ENCODE results near the gene TXNDC11. TPM values are rescaled to one million over a fixed set of nuclear protein-coding genes. Genes with fewer than 3 reads are reported as not detected.

Gene TXNDC11
- total RNA-seq, 1 donor from 2014 or later: 39.7 TPM

GRCh38 chr16:11783319-11784037, 40.8 kb upstream of the TXNDC11 start:
- peak overlapping the region; percentile 96 for H3K27ac Mint-ChIP-seq (ENCODE audit: unreplicated experiment)
- H3K4me1 Mint-ChIP-seq (ENCODE audit: low read depth): peaks cover 70% of the 10 kb centered on the region
- peaks cover 9% of the 10 kb centered on the region for H3K36me3 Mint-ChIP-seq (ENCODE audit: low read depth)
- H3K4me3 Mint-ChIP-seq (ENCODE audit: unreplicated experiment): peak overlapping the region; percentile 54
- H3K27me3 Mint-ChIP-seq (ENCODE audit: low read depth): no peaks in the 10 kb centered on the region
- no peaks in the 10 kb centered on the region for H3K9me3 Mint-ChIP-seq (ENCODE audit: low read depth)
- DNase-seq (ENCODE audit: low spot score): no peak
- no peak for TF ChIP-seq CTCF (IDR thresholded peaks at IDR 0.05)

- Mint-ChIP-seq H3K4me1 (ENCODE audit: low read depth) (peaks cover 59% of the 10 kb centered on the region), H3K36me3 (ENCODE audit: low read depth) (peaks cover 5% of the 10 kb centered on the region), H3K27me3 (ENCODE audit: low read depth) (no peaks in the 10 kb centered on the region), H3K27ac (ENCODE audit: unreplicated experiment) (peak overlapping the region; percentile 96), H3K9me3 (ENCODE audit: low read depth) (no peaks in the 10 kb centered on the region), H3K4me3 (ENCODE audit: unreplicated experiment) (peak overlapping the region; percentile 54)
- TF ChIP-seq CTCF (IDR thresholded peaks at IDR 0.05): no peak
- no peak for DNase-seq (ENCODE audit: low spot score)
Measured at GRCh38 chr16:11781773-11782172, 39.1 kb upstream of the TXNDC11 start.

- peaks cover 52% of the 10 kb centered on the region for H3K4me1 Mint-ChIP-seq (ENCODE audit: low read depth)
- peaks cover 5% of the 10 kb centered on the region for H3K36me3 Mint-ChIP-seq (ENCODE audit: low read depth)
- no peak for TF ChIP-seq CTCF (IDR thresholded peaks at IDR 0.05)
- H3K9me3 Mint-ChIP-seq (ENCODE audit: low read depth): no peaks in the 10 kb centered on the region
- DNase-seq (ENCODE audit: low spot score): no peak
- H3K4me3 Mint-ChIP-seq (ENCODE audit: unreplicated experiment): peak overlapping the region; percentile 28
- H3K27me3 Mint-ChIP-seq (ENCODE audit: low read depth): no peaks in the 10 kb centered on the region
- H3K27ac Mint-ChIP-seq (ENCODE audit: unreplicated experiment): peak overlapping the region; percentile 42
Measured at GRCh38 chr16:11780991-11781680, 38.5 kb upstream of the TXNDC11 start.

- Mint-ChIP-seq H3K27ac (ENCODE audit: unreplicated experiment) (no peak overlapping the region), H3K4me1 (ENCODE audit: low read depth) (peaks cover 38% of the 10 kb centered on the region), H3K27me3 (ENCODE audit: low read depth) (no peaks in the 10 kb centered on the region), H3K36me3 (ENCODE audit: low read depth) (peaks cover 13% of the 10 kb centered on the region), H3K9me3 (ENCODE audit: low read depth) (no peaks in the 10 kb centered on the region), H3K4me3 (ENCODE audit: unreplicated experiment) (no peak overlapping the region)
- no peak for TF ChIP-seq CTCF (IDR thresholded peaks at IDR 0.05)
- no peak for DNase-seq (ENCODE audit: low spot score)
Measured at GRCh38 chr16:11779074-11779473, 36.4 kb upstream of the TXNDC11 start.

- Mint-ChIP-seq H3K36me3 (ENCODE audit: low read depth) (peaks cover 30% of the 10 kb centered on the region), H3K27ac (ENCODE audit: unreplicated experiment) (no peak overlapping the region), H3K4me1 (ENCODE audit: low read depth) (no peaks in the 10 kb centered on the region), H3K27me3 (ENCODE audit: low read depth) (no peaks in the 10 kb centered on the region), H3K9me3 (ENCODE audit: low read depth) (no peaks in the 10 kb centered on the region), H3K4me3 (ENCODE audit: unreplicated experiment) (no peak overlapping the region)
- no peak for DNase-seq (ENCODE audit: low spot score)
- no peak for TF ChIP-seq CTCF (IDR thresholded peaks at IDR 0.05)
Measured at GRCh38 chr16:11774065-11774626, 31.5 kb upstream of the TXNDC11 start.

Data from chondrocyte (in vitro differentiated cells).